GM19455 (cell line): ENCODE results near the gene GBE1.

Experiments used
- ATAC-seq: cut with Tn5 transposase; IDR thresholded peaks from one replicate; pipeline ENCODE4 v1.9.1; 2021; ENCODE audit not compliant: unreplicated experiment

The GBE1 gene

GRCh38 chr3:81476692-81477091, 284.8 kb downstream of the GBE1 start:
- ATAC-seq, result no peak

- ATAC-seq, result no peak
Measured at GRCh38 chr3:81472600-81473362, 288.7 kb downstream of the GBE1 start.

- ATAC-seq, result no peak
Measured at GRCh38 chr3:81470524-81471278, 290.7 kb downstream of the GBE1 start.

- ATAC-seq, result no peak
Measured at GRCh38 chr3:81468391-81468790, 293.1 kb downstream of the GBE1 start.

- no peak for ATAC-seq
Measured at GRCh38 chr3:81466201-81466560, 295.3 kb downstream of the GBE1 start.

- no peak for ATAC-seq
Measured at GRCh38 chr3:81465510-81466200, 295.8 kb downstream of the GBE1 start.

GRCh38 chr3:81463781-81464180, 297.7 kb downstream of the GBE1 start:
- ATAC-seq, result no peak

- no peak for ATAC-seq
Measured at GRCh38 chr3:81462921-81463320, 298.5 kb downstream of the GBE1 start.

GRCh38 chr3:81459733-81460132, 301.7 kb downstream of the GBE1 start:
- no peak for ATAC-seq

GRCh38 chr3:81452418-81452817, 309.0 kb downstream of the GBE1 start:
- ATAC-seq, result no peak

GRCh38 chr3:81451611-81452010, 309.8 kb downstream of the GBE1 start:
- no peak for ATAC-seq

- no peak for ATAC-seq
Measured at GRCh38 chr3:81451140-81451539, 310.3 kb downstream of the GBE1 start.

- ATAC-seq, result no peak
Measured at GRCh38 chr3:81446806-81447205, 314.6 kb downstream of the GBE1 start.

- ATAC-seq, result no peak
Measured at GRCh38 chr3:81445712-81446111, 315.7 kb downstream of the GBE1 start.

- ATAC-seq, result no peak
Measured at GRCh38 chr3:81444817-81445460, 316.5 kb downstream of the GBE1 start.

GRCh38 chr3:81443958-81444357, 317.5 kb downstream of the GBE1 start:
- no peak for ATAC-seq

- ATAC-seq, result no peak
Measured at GRCh38 chr3:81443457-81443782, 318.0 kb downstream of the GBE1 start.

GRCh38 chr3:81442758-81443456, 318.5 kb downstream of the GBE1 start:
- no peak for ATAC-seq

GRCh38 chr3:81440661-81441060, 320.8 kb downstream of the GBE1 start:
- ATAC-seq, result no peak
